ENCODE data around the gene SPOPL. TPM values are rescaled to one million over a fixed set of nuclear protein-coding genes. Genes with fewer than 3 reads are reported as not detected.
A peak's percentile ranks its signal among the peaks of the same experiment; 100 is the strongest.

The SPOPL gene
- total RNA-seq, 1 experiment from 2014 or later = 21.0 TPM

- Histone ChIP-seq H3K9me3 (ENCODE audit: insufficient read depth, low read depth) (no peaks in the 10 kb centered on the region), H3K27me3 (ENCODE audit: insufficient read depth, low read depth) (no peaks in the 10 kb centered on the region), H2AFZ (peak overlapping the region; percentile 88), H3K4me3 (peak overlapping the region; percentile 61), H3K4me2 (peak overlapping the region; percentile 79), H3K36me3 (ENCODE audit: low read depth) (no peaks in the 10 kb centered on the region), H3K27ac (peak overlapping the region; percentile 46), H3F3A (ENCODE audit: insufficient read depth, low read depth) (peaks cover 22% of the 10 kb centered on the region; the same call in 1 of the 2 replicates), H4K20me1 (ENCODE audit: insufficient read depth) (no peaks in the 10 kb centered on the region; the same call in 1 of the 2 replicates), H3K9me2 (ENCODE audit: insufficient read depth) (no peaks in the 10 kb centered on the region), H3K4me1 (replicated peaks; ENCODE audit: insufficient read depth) (peaks cover 31% of the 10 kb centered on the region), H3K79me2 (ENCODE audit: low read depth) (peaks cover 41% of the 10 kb centered on the region)
- no peak for TF ChIP-seq EZH2 (IDR thresholded peaks at IDR 0.05; ENCODE audit: low read depth)
- TF ChIP-seq CTCF (conservative IDR thresholded peaks at IDR 0.05) = no peak
- ChIA-PET POLR2A (ENCODE audit: unreplicated experiment) (interaction anchor here (0.6 to 0.7 kb wide), 5 partner anchors 54 to 547 kb away, joined by 3 to 10 read pairs (median 4); no protein-coding TSS in a partner anchor), CTCF (no interaction called here)
- TSS peak; percentile 75 for BruUV-seq (replicated peaks)
- intact Hi-C loops (cut with micrococcal nuclease; ENCODE audit: unreplicated experiment) = loop anchor here (5.0 to 10.0 kb wide), 4 partner anchors 79 to 539 kb away; partner anchors contain the start of genes HNMT and NXPH2
- DNase-seq = no peak
Measured at GRCh38 chr2:138500592-138501424, 762 bp upstream of the SPOPL start.

GRCh38 chr2:138502255-138503086 is 901 bp downstream of the SPOPL start:
- 0 out of 2 replicates have a peak, but pooled peaks have one; percentile 5 for TF ChIP-seq CTCF (conservative IDR thresholded peaks at IDR 0.05)
- TF ChIP-seq EZH2 (IDR thresholded peaks at IDR 0.05; ENCODE audit: low read depth) = no peak
- Histone ChIP-seq H3K4me3 (peak overlapping the region; percentile 61), H3K4me2 (peak overlapping the region; percentile 92), H3K9me2 (ENCODE audit: insufficient read depth) (0 out of 2 replicates have a peak, but pooled peaks cover 4% of the 10 kb centered on the region), H3K27ac (peak overlapping the region; percentile 62), H3K27me3 (ENCODE audit: insufficient read depth, low read depth) (no peaks in the 10 kb centered on the region), H3K79me2 (ENCODE audit: low read depth) (peaks cover 57% of the 10 kb centered on the region), H3F3A (ENCODE audit: insufficient read depth, low read depth) (peaks cover 22% of the 10 kb centered on the region; the same call in 1 of the 2 replicates), H3K36me3 (ENCODE audit: low read depth) (no peaks in the 10 kb centered on the region), H3K9me3 (ENCODE audit: insufficient read depth, low read depth) (no peaks in the 10 kb centered on the region), H3K4me1 (replicated peaks; ENCODE audit: insufficient read depth) (peaks cover 41% of the 10 kb centered on the region), H4K20me1 (ENCODE audit: insufficient read depth) (no peaks in the 10 kb centered on the region; the same call in 1 of the 2 replicates), H2AFZ (peak overlapping the region; percentile 88)
- POLR2A ChIA-PET (ENCODE audit: unreplicated experiment) = interaction anchor here (0.7 kb wide), 1 partner anchor 1483 kb away, joined by 18 read pairs; no protein-coding TSS in a partner anchor
- CTCF ChIA-PET = interaction anchor here (0.6 kb wide), 1 partner anchor 120 kb away, joined by 3 read pairs; no protein-coding TSS in a partner anchor
- TSS peak; percentile 46 for BruUV-seq (replicated peaks)
- DNase-seq = no peak
- intact Hi-C loops (cut with micrococcal nuclease; ENCODE audit: unreplicated experiment) = loop anchor here (5.0 to 10.0 kb wide), 4 partner anchors 80 to 540 kb away; partner anchors contain the start of genes HNMT and NXPH2

- Histone ChIP-seq H3F3A (ENCODE audit: insufficient read depth, low read depth) (peaks cover 22% of the 10 kb centered on the region; the same call in 1 of the 2 replicates), H2AFZ (peak overlapping the region; percentile 88; the same call in 1 of the 2 replicates), H3K4me3 (peak overlapping the region; percentile 61), H4K20me1 (ENCODE audit: insufficient read depth) (no peaks in the 10 kb centered on the region; the same call in 1 of the 2 replicates), H3K9me2 (ENCODE audit: insufficient read depth) (0 out of 2 replicates have a peak, but pooled peaks cover 4% of the 10 kb centered on the region), H3K9me3 (ENCODE audit: insufficient read depth, low read depth) (no peaks in the 10 kb centered on the region), H3K79me2 (ENCODE audit: low read depth) (peaks cover 63% of the 10 kb centered on the region), H3K4me1 (replicated peaks; ENCODE audit: insufficient read depth) (peaks cover 41% of the 10 kb centered on the region), H3K36me3 (ENCODE audit: low read depth) (no peaks in the 10 kb centered on the region), H3K27ac (peak overlapping the region; percentile 62), H3K27me3 (ENCODE audit: insufficient read depth, low read depth) (no peaks in the 10 kb centered on the region), H3K4me2 (peak overlapping the region; percentile 92)
- no peak for DNase-seq
- no TSS peak for BruUV-seq (replicated peaks)
- CTCF ChIA-PET = interaction anchor here (0.6 kb wide), 1 partner anchor 120 kb away, joined by 3 read pairs; no protein-coding TSS in a partner anchor
- intact Hi-C loops (cut with micrococcal nuclease; ENCODE audit: unreplicated experiment) = loop anchor here (5.0 to 10.0 kb wide), 4 partner anchors 81 to 541 kb away; partner anchors contain the start of genes HNMT and NXPH2
- TF ChIP-seq CTCF (conservative IDR thresholded peaks at IDR 0.05) (no peak), EZH2 (IDR thresholded peaks at IDR 0.05; ENCODE audit: low read depth) (no peak)
- POLR2A ChIA-PET (ENCODE audit: unreplicated experiment) = no interaction called here
Measured at GRCh38 chr2:138503087-138503442, 1.5 kb downstream of the SPOPL start.

Data from PC-9 (cell line).